B cell (primary cell): ENCODE measurements around the gene EXOC4.

ENCODE experiments used
- EZH2 ChIP-seq: IDR thresholded peaks from 2 replicates; pipeline ENCODE4 v1.6.1; 2012; ENCODE audit warnings: borderline replicate concordance, low read depth, mild to moderate bottlenecking, moderate library complexity, low read length; ENCODE audit not compliant: insufficient read depth, poor library complexity, severe bottlenecking
- TF ChIP-seq, protein P1 (sequence below): fragments of 200-600 bp; IDR thresholded peaks from one replicate; pipeline ENCODE4 v1.8.0; 2022; ENCODE audit warnings: antibody characterized with exemption, mild to moderate bottlenecking

GRCh38 chr7:133886086-133886485 is 633.2 kb downstream of the EXOC4 start:
- TF ChIP-seq, protein P1, sequence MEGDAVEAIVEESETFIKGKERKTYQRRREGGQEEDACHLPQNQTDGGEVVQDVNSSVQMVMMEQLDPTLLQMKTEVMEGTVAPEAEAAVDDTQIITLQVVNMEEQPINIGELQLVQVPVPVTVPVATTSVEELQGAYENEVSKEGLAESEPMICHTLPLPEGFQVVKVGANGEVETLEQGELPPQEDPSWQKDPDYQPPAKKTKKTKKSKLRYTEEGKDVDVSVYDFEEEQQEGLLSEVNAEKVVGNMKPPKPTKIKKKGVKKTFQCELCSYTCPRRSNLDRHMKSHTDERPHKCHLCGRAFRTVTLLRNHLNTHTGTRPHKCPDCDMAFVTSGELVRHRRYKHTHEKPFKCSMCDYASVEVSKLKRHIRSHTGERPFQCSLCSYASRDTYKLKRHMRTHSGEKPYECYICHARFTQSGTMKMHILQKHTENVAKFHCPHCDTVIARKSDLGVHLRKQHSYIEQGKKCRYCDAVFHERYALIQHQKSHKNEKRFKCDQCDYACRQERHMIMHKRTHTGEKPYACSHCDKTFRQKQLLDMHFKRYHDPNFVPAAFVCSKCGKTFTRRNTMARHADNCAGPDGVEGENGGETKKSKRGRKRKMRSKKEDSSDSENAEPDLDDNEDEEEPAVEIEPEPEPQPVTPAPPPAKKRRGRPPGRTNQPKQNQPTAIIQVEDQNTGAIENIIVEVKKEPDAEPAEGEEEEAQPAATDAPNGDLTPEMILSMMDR, result no peak
- no peak for TF ChIP-seq EZH2
